Measurements from ENCODE around the gene CARNS1. TPM values are rescaled to one million over a fixed set of nuclear protein-coding genes. Genes with fewer than 3 reads are reported as not detected.
A peak's percentile ranks its signal among the peaks of the same experiment; 100 is the strongest.

The CARNS1 gene
- total and polyA plus RNA-seq, 8 donors, result 0.29 to 33.3 (median 2.9) TPM

GRCh38 chr11:67436459-67437081, 21.1 kb downstream of the CARNS1 start:
- Histone ChIP-seq H3K27ac (peak overlapping the region; percentile 32 to 96 (median 73)), H3K4me3 (peak overlapping the region; percentile 23 to 45 (median 34))

GRCh38 chr11:67437082-67437808, 21.8 kb downstream of the CARNS1 start, which contains the start of gene PTPRCAP:
PTPRCAP (minus strand) TSS chr11:67437682; CDS start chr11:67437619, 63 bp downstream.
- peak within 1 kb of the TSS; percentile 23 to 45 (median 34) for H3K4me3 ChIP-seq
- peaks cover 37 to 100% (median 97%) of the 10 kb centered on the region in 4 donors for H3K36me3 ChIP-seq
- DNase-seq, result peak; percentile 41 to 60
- 64 to 74% (median 71%) methylated on average over 5 to 26 of the region's 26 CpGs for WGBS, 5 donors
- no peaks in the 10 kb centered on the region for H3K9me3 ChIP-seq
- TF ChIP-seq POLR2AphosphoS5 (IDR thresholded peaks at IDR 0.05), result peak in 1 of 3 donors; percentile 3
- no peak for TF ChIP-seq POLR2A (IDR thresholded peaks at IDR 0.05)
- TF ChIP-seq CTCF (IDR thresholded peaks at IDR 0.05), result no peak
- peak within 1 kb of the TSS; percentile 32 to 96 (median 73) for H3K27ac ChIP-seq
- intact Hi-C loops (cut with DNase I; ENCODE audit: low total_unique reads), result loop anchor here (10.0 kb wide), 1 partner anchor 68 kb away; the partner anchor contains the start of genes CDK2AP2 and PITPNM1
- H3K27me3 ChIP-seq, result no peaks in the 10 kb centered on the region
- H3K4me1 ChIP-seq, result peaks cover 26 to 74% (median 59%) of the 10 kb centered on the region in 4 donors

More at GRCh38 chr11:67436459-67437081, 21.1 kb downstream of the CARNS1 start:
- DNase-seq, result peak; percentile 44 to 55
- TF ChIP-seq POLR2A (IDR thresholded peaks at IDR 0.05) (no peak), POLR2AphosphoS5 (IDR thresholded peaks at IDR 0.05) (no peak), EP300 (IDR thresholded peaks at IDR 0.05) (no peak), CTCF (IDR thresholded peaks at IDR 0.05) (no peak)
- Histone ChIP-seq H3K4me1 (peaks cover 19 to 68% (median 52%) of the 10 kb centered on the region in 4 donors), H3K9me3 (no peaks in the 10 kb centered on the region), H3K27me3 (no peaks in the 10 kb centered on the region), H3K36me3 (peaks cover 43 to 100% (median 97%) of the 10 kb centered on the region in 4 donors)
- 33 to 56% (median 49%) methylated on average over 6 of the region's 6 CpGs for WGBS, 5 donors
- intact Hi-C loops (cut with DNase I; ENCODE audit: low total_unique reads), result loop anchor here (10.0 kb wide), 1 partner anchor 68 kb away; the partner anchor contains the start of genes CDK2AP2 and PITPNM1

- Histone ChIP-seq H3K4me1 (peaks cover 30 to 80% (median 64%) of the 10 kb centered on the region in 4 donors), H3K9me3 (no peaks in the 10 kb centered on the region), H3K4me3 (peak overlapping the region; percentile 23 to 45 (median 34)), H3K27me3 (no peaks in the 10 kb centered on the region), H3K27ac (peak overlapping the region in 4 of 5 donors; percentile 45 to 96 (median 78)), H3K36me3 (peaks cover 31 to 95% (median 91%) of the 10 kb centered on the region in 4 donors)
- intact Hi-C loops (cut with DNase I; ENCODE audit: low total_unique reads), result loop anchor here (10.0 kb wide), 1 partner anchor 67 kb away; the partner anchor contains the start of genes CDK2AP2 and PITPNM1
- no peak for DNase-seq
- TF ChIP-seq EP300 (IDR thresholded peaks at IDR 0.05), result no peak
- no peak for TF ChIP-seq POLR2AphosphoS5 (IDR thresholded peaks at IDR 0.05)
- TF ChIP-seq POLR2A (IDR thresholded peaks at IDR 0.05), result no peak
- TF ChIP-seq CTCF (IDR thresholded peaks at IDR 0.05), result no peak
- WGBS, 5 donors, result 52 to 74% (median 66%) methylated on average over 3 of the region's 3 CpGs
Measured at GRCh38 chr11:67437809-67438157, 22.3 kb downstream of the CARNS1 start.

All from stomach (tissue), 9 donors.